HepG2 (cell line): ENCODE measurements around the gene CXXC5. TPM values are rescaled to one million over a fixed set of nuclear protein-coding genes. Genes with fewer than 3 reads are reported as not detected.

Source experiments
- EP300 ChIP-seq, 3 experiments: sonication (generic) in 1 of 3; formaldehyde crosslinking in 1 of 3; IDR thresholded peaks; 2 replicates each; pipeline versions ENCODE4 v1.5.1 to v1.6.1; 2011 to 2020; ENCODE audit warnings: low read depth in 2 of 3, low read length in 2 of 3, borderline replicate concordance in 1 of 3, improper control_type of control experiment in 1 of 3, mild to moderate bottlenecking in 1 of 3, missing genetic modification reagents in 1 of 3, moderate library complexity in 1 of 3
- ERF ChIP-seq: IDR thresholded peaks from 2 replicates; pipeline ENCODE4 v1.6.1; 2018; ENCODE audit warnings: missing biosample characterization, missing genetic modification reagents
- FOSL2 ChIP-seq: sonication (generic); formaldehyde crosslinking; IDR thresholded peaks from 2 replicates; pipeline ENCODE4 v1.4.0; 2020; ENCODE audit warnings: missing genetic modification reagents
- HNF4G ChIP-seq, 2 experiments: sonication (generic) in 1 of 2; formaldehyde crosslinking in 1 of 2; IDR thresholded peaks; 2 replicates each; pipeline versions ENCODE4 v1.4.0 to v1.6.1; 2011 to 2020; ENCODE audit warnings: borderline replicate concordance in 2 of 2, low read depth in 2 of 2, mild to moderate bottlenecking in 2 of 2, low read length in 1 of 2, missing genetic modification reagents in 1 of 2, moderate library complexity in 1 of 2
- JDP2 ChIP-seq: sonication (generic); formaldehyde crosslinking; IDR thresholded peaks from 2 replicates; pipeline ENCODE4 v1.8.1; 2022; ENCODE audit warnings: missing genetic modification reagents, borderline replicate concordance
- MAZ ChIP-seq, 2 experiments: sonication (generic) in 1 of 2; formaldehyde crosslinking in 1 of 2; IDR thresholded peaks; 2 replicates each; pipeline versions ENCODE4 v1.5.0 to v1.6.1; 2012 to 2020; ENCODE audit warnings: low read depth in 2 of 2, mild to moderate bottlenecking in 2 of 2, borderline replicate concordance in 1 of 2, improper control_type of control experiment in 1 of 2, low read length in 1 of 2, missing genetic modification reagents in 1 of 2, moderate library complexity in 1 of 2
- MXD1 ChIP-seq: sonication (generic); formaldehyde crosslinking; IDR thresholded peaks from 2 replicates; pipeline ENCODE4 v1.4.0; 2020; ENCODE audit warnings: mild to moderate bottlenecking, missing genetic modification reagents
- NFE2L1 ChIP-seq: sonication (generic); formaldehyde crosslinking; IDR thresholded peaks from 2 replicates; pipeline ENCODE4 v1.4.0; 2020; ENCODE audit warnings: missing genetic modification reagents, mild to moderate bottlenecking, borderline replicate concordance
- ONECUT2 ChIP-seq: sonication (generic); formaldehyde crosslinking; IDR thresholded peaks from 2 replicates; pipeline ENCODE4 v1.4.0; 2020; ENCODE audit warnings: missing genetic modification reagents
- POLR2A ChIP-seq, 2 experiments: IDR thresholded peaks; 2 replicates each; pipeline ENCODE4 v1.6.1; 2011; ENCODE audit warnings: low read depth in 2 of 2, low read length in 2 of 2, mild to moderate bottlenecking in 1 of 2, moderate library complexity in 1 of 2; ENCODE audit not compliant: insufficient read depth in 1 of 2
- POLR2AphosphoS5 ChIP-seq: IDR thresholded peaks from 2 replicates; pipeline ENCODE4 v1.6.1; 2012; ENCODE audit warnings: low read depth, low read length
- RBM39 ChIP-seq: fragments of 200-400 bp; formaldehyde crosslinking; IDR thresholded peaks from one replicate; pipeline ENCODE4 v1.6.1; 2018; ENCODE audit warnings: antibody characterized with exemption, mild to moderate bottlenecking, low read depth, low read length; ENCODE audit not compliant: poor library complexity, severe bottlenecking
- REXO4 ChIP-seq: sonication (generic); formaldehyde crosslinking; IDR thresholded peaks from 2 replicates; pipeline ENCODE4 v1.8.0; 2022; ENCODE audit warnings: missing genetic modification reagents, mild to moderate bottlenecking, borderline replicate concordance
- SP4 ChIP-seq: sonication (generic); formaldehyde crosslinking; IDR thresholded peaks from 2 replicates; pipeline ENCODE4 v1.8.1; 2023; ENCODE audit warnings: mild to moderate bottlenecking, missing genetic modification reagents
- TAF1 ChIP-seq: sonication (generic); formaldehyde crosslinking; IDR thresholded peaks from 2 replicates; pipeline ENCODE4 v1.4.0; 2020; ENCODE audit warnings: missing genetic modification reagents
- TFE3 ChIP-seq: IDR thresholded peaks from 2 replicates; pipeline ENCODE4 v1.6.1; 2016
- USF2 ChIP-seq, 2 experiments: sonication (generic) in 1 of 2; formaldehyde crosslinking in 1 of 2; IDR thresholded peaks; 2 replicates each; pipeline versions ENCODE4 v1.5.1 to v1.6.1; 2011 to 2020; ENCODE audit warnings: borderline replicate concordance in 1 of 2, low read depth in 1 of 2, low read length in 1 of 2, mild to moderate bottlenecking in 1 of 2, missing genetic modification reagents in 1 of 2, moderate library complexity in 1 of 2
- ZBTB46 ChIP-seq: sonication (generic); formaldehyde crosslinking; IDR thresholded peaks from 2 replicates; pipeline ENCODE4 v1.4.0; 2020; ENCODE audit warnings: mild to moderate bottlenecking, missing genetic modification reagents, borderline replicate concordance
- ZNF205 ChIP-seq: IDR thresholded peaks from 2 replicates; pipeline ENCODE4 v1.6.1; 2018; ENCODE audit warnings: missing biosample characterization, missing genetic modification reagents
- ZNF30 ChIP-seq: sonication (generic); formaldehyde crosslinking; IDR thresholded peaks from 2 replicates; pipeline ENCODE4 v1.5.0; 2020; ENCODE audit warnings: mild to moderate bottlenecking, missing genetic modification reagents
- ZNF672 ChIP-seq: sonication (generic); formaldehyde crosslinking; IDR thresholded peaks from 2 replicates; pipeline ENCODE4 v1.8.1; 2022; ENCODE audit warnings: missing genetic modification reagents
- ZNF7 ChIP-seq: IDR thresholded peaks from 2 replicates; pipeline ENCODE4 v1.6.1; 2016; ENCODE audit warnings: missing biosample characterization, missing genetic modification reagents
- polyA plus RNA-seq, 8 experiments: library from polyadenylated mRNA; depleted of rRNA in 3 of 8; stranded (reverse) in 7 of 8; unstranded in 1 of 8; fragments of >200 nt; fragmentation: Illumina TruSeq in 4 of 8; extraction: Trizol in 4 of 8; gene quantifications; 2 replicates each; pipeline versions ENCODE4 v1.2.1 to v1.2.3, GENCODE V29; 2011 to 2016; ENCODE audit warnings: low read depth in 4 of 8, missing spikeins in 1 of 8, mixed read lengths in 1 of 8; ENCODE audit not compliant: insufficient read depth in 1 of 8
- total RNA-seq, 5 experiments: library from RNA; depleted of rRNA; stranded (reverse); fragments of >200 nt; fragmentation: Illumina TruSeq; extraction: Trizol; gene quantifications; 2 replicates each; pipeline ENCODE4 v1.2.3, GENCODE V29; 2016; ENCODE audit warnings: low read depth in 1 of 5

CXXC5 gene
- total and polyA plus RNA-seq, 2 of the 13 experiments (the other 11 are each of a cell fraction or from before 2014, with no cell fraction given), result 32.3 to 33.0 TPM

- TF ChIP-seq USF2 (IDR thresholded peaks at IDR 0.05; ENCODE audit: low read depth, low read length) (peak; percentile 79), USF2 (CRISPR knock-in tag; IDR thresholded peaks at IDR 0.05; ENCODE audit: borderline replicate concordance) (peak; percentile 87; the same call in 1 of the 2 replicates), ZNF7 (CRISPR knock-in tag) (no peak), TAF1 (CRISPR knock-in tag) (peak; percentile 51; the same call in 1 of the 2 replicates), POLR2A (IDR thresholded peaks at IDR 0.05; ENCODE audit: insufficient read depth in 1 of 2, low read depth in 2 of 2, low read length in 2 of 2) (no peak), JDP2 (CRISPR knock-in tag) (no peak), ZNF205 (CRISPR knock-in tag) (no peak), EP300 (IDR thresholded peaks at IDR 0.05; ENCODE audit: low read depth in 2 of 2, low read length in 2 of 2) (peak; percentile 50 to 59; a peak in 3 of 4 replicates), EP300 (CRISPR knock-in tag; IDR thresholded peaks at IDR 0.05; ENCODE audit: borderline replicate concordance) (no peak), RBM39 (no peak), NFE2L1 (CRISPR knock-in tag) (no peak), POLR2AphosphoS5 (0 out of 2 replicates have a peak, but pooled peaks have one; percentile 12), HNF4G (IDR thresholded peaks at IDR 0.05; ENCODE audit: borderline replicate concordance, low read depth, low read length) (no peak), HNF4G (CRISPR knock-in tag; IDR thresholded peaks at IDR 0.05; ENCODE audit: borderline replicate concordance, low read depth) (no peak), TFE3 (peak; percentile 96), FOSL2 (CRISPR knock-in tag) (peak; percentile 57), REXO4 (CRISPR knock-in tag) (no peak), ZNF672 (CRISPR knock-in tag) (no peak), ZBTB46 (CRISPR knock-in tag) (no peak), MAZ (IDR thresholded peaks at IDR 0.05; ENCODE audit: borderline replicate concordance, low read depth, low read length) (peak; percentile 60; the same call in 1 of the 2 replicates), MAZ (CRISPR knock-in tag; IDR thresholded peaks at IDR 0.05; ENCODE audit: low read depth) (peak; percentile 43; the same call in 1 of the 2 replicates), MXD1 (no peak), ZNF30 (no peak), SP4 (no peak), ERF (no peak), ONECUT2 (CRISPR knock-in tag) (peak; percentile 26; the same call in 1 of the 2 replicates)
Measured at GRCh38 chr5:139651043-139651834, 3.1 kb downstream of the CXXC5 start (continued).
